Thymus (tissue), 14 donors: ENCODE results near the gene PPP4C. TPM values are rescaled to one million over a fixed set of nuclear protein-coding genes. Genes with fewer than 3 reads are reported as not detected.

ENCODE experiments used
- DNase-seq, 9 donors: peaks; one replicate each; pipeline ENCODE4 v3.0.0-alpha.2; 2013; ENCODE audit warnings: low spot score in 9 of 9, low read depth in 6 of 9, missing footprints in 1 of 9
- H3K27ac ChIP-seq, 2 donors: one replicate each; pipeline ENCODE4 v1.5.1; 2013; ENCODE audit warnings: control low read depth in 1 of 2, low read depth in 1 of 2, low read length in 1 of 2, mild to moderate bottlenecking in 1 of 2, moderate library complexity in 1 of 2
- H3K27me3 ChIP-seq, 2 donors: one replicate each; pipeline ENCODE4 v1.5.1; 2013; ENCODE audit warnings: low read length in 1 of 2; ENCODE audit not compliant: control insufficient read depth in 2 of 2, insufficient read depth in 1 of 2
- H3K36me3 ChIP-seq, 2 donors: one replicate each; pipeline ENCODE4 v1.5.1; 2013; ENCODE audit warnings: low read length in 1 of 2, mild to moderate bottlenecking in 1 of 2, moderate library complexity in 1 of 2; ENCODE audit not compliant: control insufficient read depth in 2 of 2, insufficient read depth in 2 of 2
- H3K4me1 ChIP-seq, 2 donors: one replicate each; pipeline ENCODE4 v1.5.1; 2013; ENCODE audit warnings: low read length in 2 of 2; ENCODE audit not compliant: control insufficient read depth in 2 of 2, insufficient read depth in 2 of 2
- H3K4me3 ChIP-seq, 2 donors: one replicate each; pipeline ENCODE4 v1.5.1; 2013; ENCODE audit warnings: low read length in 2 of 2, control low read depth in 1 of 2, mild to moderate bottlenecking in 1 of 2
- H3K9me3 ChIP-seq, 2 donors: one replicate each; pipeline ENCODE4 v1.5.1; 2013; ENCODE audit warnings: low read length in 1 of 2, mild to moderate bottlenecking in 1 of 2; ENCODE audit not compliant: control insufficient read depth in 2 of 2, insufficient read depth in 1 of 2
- WGBS: extraction: QIAGEN DNeasy Blood & Tissue Kit; methylation state at CpG from one replicate; pipeline ENCODE4 v1.1.7; 2013; 5-methylcytosine and 5-hydroxymethylcytosine counted together
- long read RNA-seq, 10 donors: transcript quantifications; one replicate each; lab custom pipeline, GENCODE V29; 2026
- polyA plus RNA-seq: library from polyadenylated mRNA; stranded (reverse); fragments of 200-250 nt; gene quantifications from one replicate; pipeline ENCODE4 v1.2.3, GENCODE V29; 2013
- total RNA-seq: library from RNA; stranded (reverse); fragments of 120-200 nt; gene quantifications from one replicate; pipeline ENCODE4 v1.2.4, GENCODE V29; 2013
- donor health status: healthy.

The PPP4C gene
- 87.3 TPM for total RNA-seq
- polyA plus RNA-seq: 106 TPM
- long read RNA-seq, donor 1, transcript PPP4C-201 (9 exons, 1,407 nt): major isoform, 8 of 8 reads
- long read RNA-seq, donor 1, partial matches to known transcripts: 0 of 8 reads
- long read RNA-seq, donor 1, other reads (novel, unspliced or antisense): 0 of 8 reads
- long read RNA-seq, donor 2: 0 reads
- long read RNA-seq, donor 3, transcript PPP4C-214 (8 exons, 1,301 nt): minor isoform, 7 of 132 reads
- long read RNA-seq, donor 3, transcript PPP4C-201 (9 exons, 1,407 nt): major isoform, 65 of 132 reads
- long read RNA-seq, donor 3, partial matches to known transcripts: 22 of 132 reads
- long read RNA-seq, donor 3, other reads (novel, unspliced or antisense): 34 of 132 reads
- long read RNA-seq, donor 4, transcript PPP4C-201 (9 exons, 1,407 nt): major isoform, 17 of 38 reads
- long read RNA-seq, donor 4, partial matches to known transcripts: 0 of 38 reads
- long read RNA-seq, donor 4, other reads (novel, unspliced or antisense): 19 of 38 reads
- long read RNA-seq, donor 5, transcript PPP4C-214 (8 exons, 1,301 nt): minor isoform, 6 of 131 reads
- long read RNA-seq, donor 5, transcript PPP4C-201 (9 exons, 1,407 nt): major isoform, 55 of 131 reads
- long read RNA-seq, donor 5, partial matches to known transcripts: 26 of 131 reads
- long read RNA-seq, donor 5, other reads (novel, unspliced or antisense): 39 of 131 reads
- long read RNA-seq, donor 6, transcript PPP4C-201 (9 exons, 1,407 nt): major isoform, 33 of 70 reads
- long read RNA-seq, donor 6, transcript PPP4C-214 (8 exons, 1,301 nt): minor isoform, 6 of 70 reads
- long read RNA-seq, donor 6, partial matches to known transcripts: 5 of 70 reads
- long read RNA-seq, donor 6, other reads (novel, unspliced or antisense): 26 of 70 reads
- long read RNA-seq, donor 7, transcript PPP4C-201 (9 exons, 1,407 nt): major isoform, 33 of 57 reads
- long read RNA-seq, donor 7, transcript PPP4C-214 (8 exons, 1,301 nt): minor isoform, 5 of 57 reads
- long read RNA-seq, donor 7, partial matches to known transcripts: 0 of 57 reads
- long read RNA-seq, donor 7, other reads (novel, unspliced or antisense): 13 of 57 reads
- long read RNA-seq, donor 8, transcript PPP4C-201 (9 exons, 1,407 nt): major isoform, 17 of 28 reads
- long read RNA-seq, donor 8, partial matches to known transcripts: 0 of 28 reads
- long read RNA-seq, donor 8, other reads (novel, unspliced or antisense): 7 of 28 reads
- long read RNA-seq, donor 9, transcript PPP4C-201 (9 exons, 1,407 nt): major isoform, 22 of 49 reads
- long read RNA-seq, donor 9, partial matches to known transcripts: 8 of 49 reads
- long read RNA-seq, donor 9, other reads (novel, unspliced or antisense): 15 of 49 reads
- long read RNA-seq, donor 10, transcript PPP4C-201 (9 exons, 1,407 nt): major isoform, 32 of 69 reads
- long read RNA-seq, donor 10, partial matches to known transcripts: 0 of 69 reads
- long read RNA-seq, donor 10, other reads (novel, unspliced or antisense): 30 of 69 reads

GRCh38 chr16:30075503-30076275 lies at the start of gene PPP4C:
Gene PPP4C, plus strand, starts transcription at chr16:30075994. Its CDS starts 384 bp downstream, at chr16:30076378.
- H3K4me1 ChIP-seq: peaks cover 8 to 27% of the 10 kb centered on the region in 2 donors
- DNase-seq: peak in 8 of 9 donors; percentile 74 to 94 (median 82)
- H3K4me3 ChIP-seq: peak within 1 kb of the TSS; percentile 83 to 97
- no peaks in the 10 kb centered on the region for H3K27me3 ChIP-seq
- peak within 1 kb of the TSS; percentile 88 to 93 for H3K27ac ChIP-seq
- H3K9me3 ChIP-seq: no peaks in the 10 kb centered on the region
- 2% methylated on average over 67 of the region's 67 CpGs for WGBS
- peaks cover 33 to 61% of the 10 kb centered on the region in 2 donors for H3K36me3 ChIP-seq

GRCh38 chr16:30026449-30026848 lies 49.3 kb upstream of the PPP4C start:
- Histone ChIP-seq H3K36me3 (peaks cover 0 to under 1% of the 10 kb centered on the region in 2 donors), H3K27ac (no peak overlapping the region), H3K4me3 (no peak overlapping the region), H3K9me3 (peaks cover 0 to 13% of the 10 kb centered on the region in 2 donors), H3K4me1 (peaks cover 0 to 11% of the 10 kb centered on the region in 2 donors), H3K27me3 (peaks cover 34 to 87% of the 10 kb centered on the region in 2 donors)
- DNase-seq: no peak
- 94% methylated on average over 18 of the region's 18 CpGs for WGBS

GRCh38 chr16:30027588-30028437 lies 48.0 kb upstream of the PPP4C start:
- Histone ChIP-seq H3K36me3 (peaks cover 0 to 2% of the 10 kb centered on the region in 2 donors), H3K27ac (no peak overlapping the region), H3K4me1 (peaks cover 0 to 10% of the 10 kb centered on the region in 2 donors), H3K4me3 (no peak overlapping the region), H3K27me3 (peaks cover 37 to 97% of the 10 kb centered on the region in 2 donors), H3K9me3 (peaks cover 0 to 10% of the 10 kb centered on the region in 2 donors)
- 55% methylated on average over 13 of the region's 13 CpGs for WGBS
- no peak for DNase-seq

GRCh38 chr16:30028438-30029076 lies 47.2 kb upstream of the PPP4C start:
- Histone ChIP-seq H3K4me1 (peaks cover 0 to 10% of the 10 kb centered on the region in 2 donors), H3K36me3 (peaks cover 0 to 2% of the 10 kb centered on the region in 2 donors), H3K27ac (no peak overlapping the region), H3K4me3 (no peak overlapping the region), H3K27me3 (peaks cover 37 to 92% of the 10 kb centered on the region in 2 donors), H3K9me3 (peaks cover 0 to 10% of the 10 kb centered on the region in 2 donors)
- WGBS: 21% methylated on average over 18 of the region's 18 CpGs
- DNase-seq: no peak

- peaks cover 0 to 2% of the 10 kb centered on the region in 2 donors for H3K36me3 ChIP-seq
- peaks cover 0 to 10% of the 10 kb centered on the region in 2 donors for H3K4me1 ChIP-seq
- H3K27me3 ChIP-seq: peaks cover 37 to 81% of the 10 kb centered on the region in 2 donors
- WGBS: 27% methylated on average over 23 of the region's 23 CpGs
- no peak overlapping the region for H3K4me3 ChIP-seq
- no peak for DNase-seq
- H3K27ac ChIP-seq: no peak overlapping the region
- peaks cover 0 to 10% of the 10 kb centered on the region in 2 donors for H3K9me3 ChIP-seq
Observed at GRCh38 chr16:30030011-30030685, 45.6 kb upstream of the PPP4C start.

GRCh38 chr16:30030841-30031413 lies 44.9 kb upstream of the PPP4C start, which contains the start of gene TLCD3B:
Gene TLCD3B, minus strand, starts transcription at chr16:30031271. Its CDS starts 744 bp downstream, at chr16:30030527.
- Histone ChIP-seq H3K27me3 (peaks cover 37 to 77% of the 10 kb centered on the region in 2 donors), H3K4me3 (peak within 1 kb of the TSS in 1 of 2 donors; percentile 25), H3K27ac (no peak within 1 kb of the TSS), H3K4me1 (peaks cover 0 to 10% of the 10 kb centered on the region in 2 donors), H3K36me3 (peaks cover 0 to 2% of the 10 kb centered on the region in 2 donors), H3K9me3 (peaks cover 0 to 10% of the 10 kb centered on the region in 2 donors)
- DNase-seq: no peak
- WGBS: 1% methylated on average over 27 of the region's 27 CpGs
